DND-41 (cell line): ENCODE data around the gene RHOBTB3.

ENCODE experiments used
- ATAC-seq: fragments of 200-7000 bp; cut with Tn5 transposase; 3 replicates; pipeline ENCODE4 v1.9.1; 2021; ENCODE audit warnings: low read depth; ENCODE audit not compliant: insufficient read depth
- DNase-seq: peaks from one replicate; pipeline ENCODE4 v3.0.0-alpha.2; 2020
- H2AFZ ChIP-seq: 2 replicates; pipeline ENCODE4 v1.6.0; 2012; ENCODE audit warnings: low read depth, low read length
- H3K27ac ChIP-seq: 2 replicates; pipeline ENCODE4 v1.5.1; 2012; ENCODE audit warnings: low read length, inconsistent platforms
- H3K27me3 ChIP-seq: fragments of 200-600 bp; sonication (generic); 2 replicates; pipeline ENCODE4 v1.6.0; 2012; ENCODE audit warnings: low read length, mild to moderate bottlenecking, inconsistent platforms; ENCODE audit not compliant: insufficient read depth, poor library complexity
- H3K36me3 ChIP-seq: 2 replicates; pipeline ENCODE4 v1.5.1; 2012; ENCODE audit warnings: low read length, inconsistent platforms; ENCODE audit not compliant: insufficient read depth
- H3K4me1 ChIP-seq: 2 replicates; pipeline ENCODE4 v1.5.1; 2012; ENCODE audit warnings: mild to moderate bottlenecking, low read length; ENCODE audit not compliant: insufficient read depth
- H3K4me2 ChIP-seq: 2 replicates; pipeline ENCODE4 v1.6.0; 2012; ENCODE audit warnings: mild to moderate bottlenecking, moderate library complexity, low read length, inconsistent platforms; ENCODE audit not compliant: insufficient read depth
- H3K4me3 ChIP-seq, 2 experiments: fragments of 200-600 bp in 1 of 2; shearing (Covaris generic) in 1 of 2; 2 replicates each; pipeline ENCODE4 v1.5.1; 2012 to 2016; ENCODE audit warnings: inconsistent platforms in 2 of 2, low read length in 2 of 2, mild to moderate bottlenecking in 2 of 2, low read depth in 1 of 2, moderate library complexity in 1 of 2
- H3K79me2 ChIP-seq: 2 replicates; pipeline ENCODE4 v1.6.0; 2012; ENCODE audit warnings: low read length, inconsistent platforms; ENCODE audit not compliant: insufficient read depth
- H3K9ac ChIP-seq: 2 replicates; pipeline ENCODE4 v1.6.0; 2012; ENCODE audit warnings: low read depth, mild to moderate bottlenecking, inconsistent platforms, low read length, moderate library complexity
- H3K9me3 ChIP-seq: 2 replicates; pipeline ENCODE4 v1.5.1; 2012; ENCODE audit warnings: low read length, moderate library complexity, mild to moderate bottlenecking, inconsistent platforms; ENCODE audit not compliant: insufficient read depth, severe bottlenecking
- H4K20me1 ChIP-seq: 2 replicates; pipeline ENCODE4 v1.6.0; 2012; ENCODE audit warnings: low read length; ENCODE audit not compliant: insufficient read depth
- EZH2 ChIP-seq: IDR thresholded peaks from 3 replicates; pipeline ENCODE4 v1.6.1; 2012; ENCODE audit warnings: borderline replicate concordance, low read depth, mild to moderate bottlenecking, moderate library complexity, low read length, inconsistent platforms; ENCODE audit not compliant: severe bottlenecking
- TF ChIP-seq, protein P1 (sequence below): IDR thresholded peaks from 2 replicates; pipeline ENCODE4 v1.5.1; 2012; ENCODE audit warnings: borderline replicate concordance, low read length, moderate library complexity, mild to moderate bottlenecking; ENCODE audit not compliant: poor library complexity, severe bottlenecking; ENCODE audit errors: extremely low read depth

RHOBTB3 gene

DNA sequence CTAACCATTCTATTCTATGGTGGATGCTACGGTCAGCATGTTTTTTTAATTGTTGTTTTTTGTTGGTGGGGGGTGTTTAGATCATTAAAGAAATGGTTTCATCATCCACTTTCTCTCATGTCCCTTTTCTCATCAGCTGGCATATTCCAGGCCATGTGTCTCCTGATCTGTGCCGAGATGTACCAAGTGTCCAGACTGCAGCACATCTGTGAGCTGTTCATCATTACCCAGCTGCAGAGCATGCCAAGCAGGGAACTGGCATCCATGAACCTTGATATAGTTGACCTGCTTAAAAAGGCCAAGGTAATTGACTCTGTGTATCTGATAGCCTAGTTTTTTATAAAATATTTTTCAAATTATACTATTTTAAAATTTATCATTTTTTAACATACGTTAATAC lies 52.5 kb downstream of the RHOBTB3 start:
- peaks cover 5% of the 10 kb centered on the region for H3K4me1 ChIP-seq
- no peak overlapping the region for H3K27ac ChIP-seq
- TF ChIP-seq EZH2, result no peak
- TF ChIP-seq, protein P1, sequence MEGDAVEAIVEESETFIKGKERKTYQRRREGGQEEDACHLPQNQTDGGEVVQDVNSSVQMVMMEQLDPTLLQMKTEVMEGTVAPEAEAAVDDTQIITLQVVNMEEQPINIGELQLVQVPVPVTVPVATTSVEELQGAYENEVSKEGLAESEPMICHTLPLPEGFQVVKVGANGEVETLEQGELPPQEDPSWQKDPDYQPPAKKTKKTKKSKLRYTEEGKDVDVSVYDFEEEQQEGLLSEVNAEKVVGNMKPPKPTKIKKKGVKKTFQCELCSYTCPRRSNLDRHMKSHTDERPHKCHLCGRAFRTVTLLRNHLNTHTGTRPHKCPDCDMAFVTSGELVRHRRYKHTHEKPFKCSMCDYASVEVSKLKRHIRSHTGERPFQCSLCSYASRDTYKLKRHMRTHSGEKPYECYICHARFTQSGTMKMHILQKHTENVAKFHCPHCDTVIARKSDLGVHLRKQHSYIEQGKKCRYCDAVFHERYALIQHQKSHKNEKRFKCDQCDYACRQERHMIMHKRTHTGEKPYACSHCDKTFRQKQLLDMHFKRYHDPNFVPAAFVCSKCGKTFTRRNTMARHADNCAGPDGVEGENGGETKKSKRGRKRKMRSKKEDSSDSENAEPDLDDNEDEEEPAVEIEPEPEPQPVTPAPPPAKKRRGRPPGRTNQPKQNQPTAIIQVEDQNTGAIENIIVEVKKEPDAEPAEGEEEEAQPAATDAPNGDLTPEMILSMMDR, result no peak
- no peak overlapping the region for H3K4me3 ChIP-seq
- no peaks in the 10 kb centered on the region for H4K20me1 ChIP-seq
- H2AFZ ChIP-seq, result no peak overlapping the region
- no peak overlapping the region for H3K4me2 ChIP-seq
- no peaks in the 10 kb centered on the region for H3K79me2 ChIP-seq
- DNase-seq (no peak), ATAC-seq (no peak)
- no peaks in the 10 kb centered on the region for H3K27me3 ChIP-seq
- no peak overlapping the region for H3K9ac ChIP-seq
- peaks cover 14% of the 10 kb centered on the region; the same call in 1 of the 2 replicates for H3K36me3 ChIP-seq
- H3K9me3 ChIP-seq, result no peaks in the 10 kb centered on the region

DNA sequence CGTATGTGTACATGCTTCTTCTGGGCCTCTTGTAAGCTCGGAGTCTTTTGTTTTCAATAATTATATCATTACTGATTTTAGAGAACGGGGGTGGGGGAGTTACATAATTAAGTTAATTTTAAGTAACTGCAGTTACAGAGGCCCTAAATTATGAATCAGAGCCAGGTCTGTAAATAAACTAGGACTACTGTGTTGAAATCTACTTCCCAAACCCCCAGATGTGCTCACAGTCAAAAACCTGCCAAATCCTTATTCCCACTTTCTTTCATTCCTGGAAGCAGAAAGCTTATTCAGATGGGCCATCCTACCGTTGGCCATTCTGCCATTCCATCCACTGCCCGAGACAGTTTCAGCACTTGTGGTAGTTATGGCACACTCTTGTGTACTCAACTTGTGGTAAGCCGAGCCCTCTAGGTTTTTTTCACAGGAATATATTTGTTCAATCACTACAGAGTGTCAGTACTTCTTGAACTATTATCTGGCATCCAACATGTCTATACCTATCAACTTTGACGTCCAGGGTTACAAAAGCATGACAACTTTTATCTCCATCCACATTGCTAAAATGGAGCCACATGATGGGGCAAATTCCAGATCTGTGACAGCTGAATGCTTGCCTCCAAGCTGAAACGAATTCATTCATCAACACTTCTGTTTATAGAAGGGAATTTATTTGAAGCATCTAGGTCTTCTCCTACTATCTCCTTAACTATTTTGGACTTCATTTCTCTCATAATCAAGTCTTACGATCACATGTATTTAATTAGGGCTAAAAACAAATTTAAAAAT lies 53.6 kb downstream of the RHOBTB3 start:
- DNase-seq (no peak), ATAC-seq (no peak)
- Histone ChIP-seq H3K4me1 (peaks cover 5% of the 10 kb centered on the region; the same call in 1 of the 2 replicates), H2AFZ (no peak overlapping the region), H3K9ac (no peak overlapping the region), H3K36me3 (peaks cover 15% of the 10 kb centered on the region; the same call in 1 of the 2 replicates), H3K4me2 (no peak overlapping the region), H3K4me3 (no peak overlapping the region), H3K9me3 (no peaks in the 10 kb centered on the region), H3K27me3 (no peaks in the 10 kb centered on the region), H3K27ac (no peak overlapping the region), H4K20me1 (no peaks in the 10 kb centered on the region), H3K79me2 (no peaks in the 10 kb centered on the region)
- TF ChIP-seq, protein P1, result no peak
- no peak for TF ChIP-seq EZH2

DNA sequence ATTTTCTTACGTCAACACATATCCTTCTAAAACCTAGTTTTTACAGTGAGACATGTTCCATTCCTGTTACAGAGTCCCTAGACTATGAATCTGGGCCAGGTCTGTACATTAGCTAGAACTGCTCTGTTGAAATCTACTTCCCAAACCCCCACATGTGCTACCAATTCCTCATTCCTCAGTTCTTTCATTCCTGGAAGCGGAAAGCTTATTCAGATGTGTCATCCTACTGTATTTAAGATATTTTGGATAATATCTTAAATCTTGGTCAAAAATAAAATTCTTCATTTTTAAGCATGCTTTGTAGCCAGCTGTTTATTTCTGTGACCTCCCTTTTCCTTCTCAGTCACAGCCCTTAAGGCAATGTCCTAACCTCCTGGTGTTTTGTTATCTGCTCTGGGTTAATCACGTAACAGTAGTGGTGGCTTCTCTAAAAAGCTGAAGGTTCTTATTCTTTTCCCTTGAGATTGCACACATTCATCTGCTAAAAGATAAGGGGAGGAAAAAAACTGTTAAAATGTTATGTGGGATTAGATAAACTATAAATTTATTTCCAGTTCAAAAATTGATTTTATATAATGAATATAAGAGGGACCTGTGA lies 55.8 kb downstream of the RHOBTB3 start:
- no peak for DNase-seq
- ATAC-seq, result no peak
- no peak for TF ChIP-seq EZH2
- TF ChIP-seq, protein P1, result no peak
- Histone ChIP-seq H2AFZ (no peak overlapping the region), H4K20me1 (no peaks in the 10 kb centered on the region), H3K9ac (no peak overlapping the region), H3K79me2 (no peaks in the 10 kb centered on the region), H3K4me3 (no peak overlapping the region), H3K4me2 (no peak overlapping the region), H3K36me3 (peaks cover 9% of the 10 kb centered on the region; the same call in 1 of the 2 replicates), H3K4me1 (no peaks in the 10 kb centered on the region), H3K9me3 (no peaks in the 10 kb centered on the region), H3K27me3 (no peaks in the 10 kb centered on the region), H3K27ac (no peak overlapping the region)
